Measurements from ENCODE around the gene PBXIP1. TPM values are rescaled to one million over a fixed set of nuclear protein-coding genes. Genes with fewer than 3 reads are reported as not detected.

PBXIP1 gene
- total and polyA plus RNA-seq, 7 experiments from 2014 or later: 107 to 390 (median 355) TPM

- Mint-ChIP-seq H3K9me3 (peaks cover 0 to 2% (median 0%) of the 10 kb centered on the region in 11 donors), H3K4me1 (peaks cover 41 to 68% (median 50%) of the 10 kb centered on the region in 7 donors), H3K27ac (peak within 1 kb of the TSS; percentile 96 to 100 (median 99)), H3K4me3 (peak within 1 kb of the TSS; percentile 86 to 99 (median 95)), H3K27me3 (no peaks in the 10 kb centered on the region), H3K36me3 (peaks cover 0 to 8% (median 0%) of the 10 kb centered on the region in 5 donors)
- intact Hi-C loops (cut with micrococcal nuclease): loop anchor here (1.0 to 10.0 kb wide), 25 partner anchors 19 to 716 kb away; partner anchors contain the start of genes ADAR (in 2 of the 2), EFNA4 (in 2 of the 2), UBAP2L (in 2 of the 2) and ZBTB7B (in 2 of the 2)
- CTCF ChIA-PET: interaction anchor here (0.7 to 2.0 kb wide), 16 partner anchors 8 to 377 kb away, joined by 3 to 10 read pairs (median 5); partner anchors contain the start of genes FLAD1, LENEP, PBXIP1 and PYGO2
- H3K4me1 ChIP-seq (ENCODE audit: control insufficient read depth in 2 of 2, insufficient read depth in 2 of 2, low read length in 2 of 2): peaks cover 25 to 38% of the 10 kb centered on the region in 2 donors
- peak within 1 kb of the TSS; percentile 97 for H3K27ac ChIP-seq (ENCODE audit: low read depth, low read length)
- ATAC-seq: peak; percentile 92
- H3K9me3 ChIP-seq (ENCODE audit: control insufficient read depth in 2 of 3, low read length in 3 of 3): no peaks in the 10 kb centered on the region
- peak; percentile 84 to 99 (median 97) for DNase-seq
- no peaks in the 10 kb centered on the region for H3K27me3 ChIP-seq (ENCODE audit: control insufficient read depth in 2 of 2, insufficient read depth in 2 of 2, low read length in 2 of 2)
- POLR2A ChIA-PET: interaction anchor here (0.6 to 4.1 kb wide), 21 partner anchors 8 to 332 kb away, joined by 3 to 93 read pairs (median 4); partner anchors contain the start of genes CKS1B, FLAD1, PBXIP1 and PYGO2
- peaks cover 0 to 3% (median 0%) of the 10 kb centered on the region in 3 experiments for H3K36me3 ChIP-seq (ENCODE audit: control insufficient read depth in 2 of 3, insufficient read depth in 3 of 3, low read length in 3 of 3)
- H3K4me3 ChIP-seq (ENCODE audit: low read length): peak within 1 kb of the TSS; percentile 68
Observed at GRCh38 chr1:154936555-154937084, 19.3 kb downstream of the PBXIP1 start, which contains the start of gene PMVK. TSS of gene PMVK (minus strand) at chr1:154936719. CDS start at chr1:154936685, 34 bp downstream.

GRCh38 chr1:154935749-154936554 is 19.9 kb downstream of the PBXIP1 start:
- CTCF ChIA-PET: interaction anchor here (0.7 to 2.0 kb wide), 16 partner anchors 9 to 376 kb away, joined by 3 to 10 read pairs (median 5); partner anchors contain the start of genes FLAD1, LENEP, PBXIP1 and PYGO2

GRCh38 chr1:154934358-154934948 is 21.4 kb downstream of the PBXIP1 start:
- ATAC-seq: no peak
- intact Hi-C loops (cut with micrococcal nuclease): loop anchor here in 1 of 2 donors (10.0 kb wide), 1 partner anchor 610 kb away; the partner anchor contains the start of genes AQP10 and ATP8B2
- CTCF ChIA-PET: interaction anchor here (0.6 kb wide), 1 partner anchor 9 kb away, joined by 3 read pairs; no protein-coding TSS in a partner anchor
- Mint-ChIP-seq H3K4me3 (peak overlapping the region in 9 of 10 donors; percentile 11 to 89 (median 34)), H3K9me3 (peaks cover 0 to 2% (median 0%) of the 10 kb centered on the region in 11 donors), H3K27ac (peak overlapping the region in 4 of 9 donors; percentile 17 to 38 (median 24)), H3K36me3 (peaks cover 0 to 9% (median 0%) of the 10 kb centered on the region in 5 donors), H3K27me3 (no peaks in the 10 kb centered on the region), H3K4me1 (peaks cover 28 to 50% (median 36%) of the 10 kb centered on the region in 7 donors)
- Histone ChIP-seq H3K36me3 (ENCODE audit: control insufficient read depth in 2 of 3, insufficient read depth in 3 of 3, low read length in 3 of 3) (peaks cover 0 to 10% (median 0%) of the 10 kb centered on the region in 3 experiments), H3K27ac (ENCODE audit: low read depth, low read length) (no peak overlapping the region), H3K4me3 (ENCODE audit: low read length) (no peak overlapping the region), H3K4me1 (ENCODE audit: control insufficient read depth in 2 of 2, insufficient read depth in 2 of 2, low read length in 2 of 2) (peaks cover 13 to 20% of the 10 kb centered on the region in 2 donors), H3K9me3 (ENCODE audit: control insufficient read depth in 2 of 3, low read length in 3 of 3) (no peaks in the 10 kb centered on the region), H3K27me3 (ENCODE audit: control insufficient read depth in 2 of 2, insufficient read depth in 2 of 2, low read length in 2 of 2) (no peaks in the 10 kb centered on the region)
- POLR2A ChIA-PET: interaction anchor here (0.6 to 4.1 kb wide), 3 partner anchors 19 to 797 kb away, joined by 3 to 93 read pairs (median 3); partner anchors contain the start of gene PBXIP1
- no peak for DNase-seq

More at GRCh38 chr1:154935749-154936554, 19.9 kb downstream of the PBXIP1 start:
- peaks cover 0 to 2% (median 0%) of the 10 kb centered on the region in 11 donors for H3K9me3 Mint-ChIP-seq
- peaks cover 37 to 61% (median 47%) of the 10 kb centered on the region in 7 donors for H3K4me1 Mint-ChIP-seq
- no peaks in the 10 kb centered on the region for H3K27me3 ChIP-seq (ENCODE audit: control insufficient read depth in 2 of 2, insufficient read depth in 2 of 2, low read length in 2 of 2)
- ATAC-seq (no peak), DNase-seq (no peak)
- peak overlapping the region; percentile 96 to 100 (median 99) for H3K27ac Mint-ChIP-seq
- peaks cover 0 to 9% (median 0%) of the 10 kb centered on the region in 5 donors for H3K36me3 Mint-ChIP-seq
- H3K9me3 ChIP-seq (ENCODE audit: control insufficient read depth in 2 of 3, low read length in 3 of 3): no peaks in the 10 kb centered on the region
- no peaks in the 10 kb centered on the region for H3K27me3 Mint-ChIP-seq
- peak overlapping the region; percentile 68 for H3K4me3 ChIP-seq (ENCODE audit: low read length)
- POLR2A ChIA-PET: interaction anchor here (0.6 to 4.1 kb wide), 19 partner anchors 8 to 331 kb away, joined by 3 to 93 read pairs (median 4); partner anchors contain the start of genes CKS1B, PBXIP1 and PYGO2
- peaks cover 0 to 3% (median 0%) of the 10 kb centered on the region in 3 experiments for H3K36me3 ChIP-seq (ENCODE audit: control insufficient read depth in 2 of 3, insufficient read depth in 3 of 3, low read length in 3 of 3)
- peaks cover 22 to 32% of the 10 kb centered on the region in 2 donors for H3K4me1 ChIP-seq (ENCODE audit: control insufficient read depth in 2 of 2, insufficient read depth in 2 of 2, low read length in 2 of 2)
- peak overlapping the region; percentile 86 to 99 (median 95) for H3K4me3 Mint-ChIP-seq
- intact Hi-C loops (cut with micrococcal nuclease): loop anchor here (1.0 to 10.0 kb wide), 14 partner anchors 67 to 715 kb away; partner anchors contain the start of genes UBAP2L (in 2 of the 2), ADAR (in 1 of the 2), AQP10 (in 1 of the 2) and ATP8B2 (in 1 of the 2)
- H3K27ac ChIP-seq (ENCODE audit: low read depth, low read length): peak overlapping the region; percentile 97

- Mint-ChIP-seq H3K4me3 (no peak overlapping the region), H3K27ac (no peak overlapping the region), H3K4me1 (peaks cover 16 to 28% (median 22%) of the 10 kb centered on the region in 7 donors), H3K9me3 (no peaks in the 10 kb centered on the region), H3K36me3 (peaks cover 6 to 21% (median 10%) of the 10 kb centered on the region in 5 donors), H3K27me3 (no peaks in the 10 kb centered on the region)
- peaks cover 0 to 28% (median 5%) of the 10 kb centered on the region in 3 experiments for H3K36me3 ChIP-seq (ENCODE audit: control insufficient read depth in 2 of 3, insufficient read depth in 3 of 3, low read length in 3 of 3)
- no peak overlapping the region for H3K27ac ChIP-seq (ENCODE audit: low read depth, low read length)
- H3K9me3 ChIP-seq (ENCODE audit: control insufficient read depth in 2 of 3, low read length in 3 of 3): no peaks in the 10 kb centered on the region
- no peaks in the 10 kb centered on the region for H3K27me3 ChIP-seq (ENCODE audit: control insufficient read depth in 2 of 2, insufficient read depth in 2 of 2, low read length in 2 of 2)
- H3K4me1 ChIP-seq (ENCODE audit: control insufficient read depth in 2 of 2, insufficient read depth in 2 of 2, low read length in 2 of 2): peaks cover 7 to 11% of the 10 kb centered on the region in 2 donors
- POLR2A ChIA-PET: interaction anchor here (0.8 kb wide), 1 partner anchor 207 kb away, joined by 3 read pairs; no protein-coding TSS in a partner anchor
- no peak for ATAC-seq
- intact Hi-C loops (cut with micrococcal nuclease): loop anchor here in 1 of 2 donors (10.0 kb wide), 1 partner anchor 607 kb away; the partner anchor contains the start of genes AQP10 and ATP8B2
- CTCF ChIA-PET: interaction anchor here (0.7 to 0.9 kb wide), 2 partner anchors 12 to 372 kb away, joined by 3 read pairs; no protein-coding TSS in a partner anchor
- H3K4me3 ChIP-seq (ENCODE audit: low read length): no peak overlapping the region
- no peak for DNase-seq
Observed at GRCh38 chr1:154931940-154932487, 23.9 kb downstream of the PBXIP1 start.

GRCh38 chr1:154926201-154926600 is 29.7 kb downstream of the PBXIP1 start:
- no peaks in the 10 kb centered on the region for H3K27me3 ChIP-seq (ENCODE audit: control insufficient read depth in 2 of 2, insufficient read depth in 2 of 2, low read length in 2 of 2)
- H3K4me1 ChIP-seq (ENCODE audit: control insufficient read depth in 2 of 2, insufficient read depth in 2 of 2, low read length in 2 of 2): no peaks in the 10 kb centered on the region
- peaks cover 0 to 69% (median 10%) of the 10 kb centered on the region in 3 experiments for H3K36me3 ChIP-seq (ENCODE audit: control insufficient read depth in 2 of 3, insufficient read depth in 3 of 3, low read length in 3 of 3)
- intact Hi-C loops (cut with micrococcal nuclease): no loop called here
- Mint-ChIP-seq H3K27ac (peak overlapping the region in 1 of 9 donors; percentile 78), H3K27me3 (no peaks in the 10 kb centered on the region), H3K4me1 (peaks cover 0 to 15% (median 5%) of the 10 kb centered on the region in 7 donors), H3K9me3 (no peaks in the 10 kb centered on the region), H3K36me3 (peaks cover 11 to 55% (median 20%) of the 10 kb centered on the region in 5 donors), H3K4me3 (no peak overlapping the region)
- no peaks in the 10 kb centered on the region for H3K9me3 ChIP-seq (ENCODE audit: control insufficient read depth in 2 of 3, low read length in 3 of 3)
- no peak for DNase-seq
- ATAC-seq: peak; percentile 10
- POLR2A ChIA-PET: interaction anchor here (1.1 kb wide), 1 partner anchor 30 kb away, joined by 3 read pairs; the partner anchor contains the start of gene PBXIP1
- H3K27ac ChIP-seq (ENCODE audit: low read depth, low read length): no peak overlapping the region
- CTCF ChIA-PET: interaction anchor here (0.7 kb wide), 1 partner anchor 90 kb away, joined by 3 read pairs; no protein-coding TSS in a partner anchor
- no peak overlapping the region for H3K4me3 ChIP-seq (ENCODE audit: low read length)
